NK-92 treated with Interleukin-12 subunit alpha and Interleukin-12 subunit beta, amount 100 ng/mL, for 24 hours (cell line): ENCODE data around the gene SHROOM4.

ENCODE experiments used
- DNase-seq: peaks from one replicate; lab custom pipeline; 2025; lab: John Stamatoyannopoulos, UW

Gene SHROOM4

DNA sequence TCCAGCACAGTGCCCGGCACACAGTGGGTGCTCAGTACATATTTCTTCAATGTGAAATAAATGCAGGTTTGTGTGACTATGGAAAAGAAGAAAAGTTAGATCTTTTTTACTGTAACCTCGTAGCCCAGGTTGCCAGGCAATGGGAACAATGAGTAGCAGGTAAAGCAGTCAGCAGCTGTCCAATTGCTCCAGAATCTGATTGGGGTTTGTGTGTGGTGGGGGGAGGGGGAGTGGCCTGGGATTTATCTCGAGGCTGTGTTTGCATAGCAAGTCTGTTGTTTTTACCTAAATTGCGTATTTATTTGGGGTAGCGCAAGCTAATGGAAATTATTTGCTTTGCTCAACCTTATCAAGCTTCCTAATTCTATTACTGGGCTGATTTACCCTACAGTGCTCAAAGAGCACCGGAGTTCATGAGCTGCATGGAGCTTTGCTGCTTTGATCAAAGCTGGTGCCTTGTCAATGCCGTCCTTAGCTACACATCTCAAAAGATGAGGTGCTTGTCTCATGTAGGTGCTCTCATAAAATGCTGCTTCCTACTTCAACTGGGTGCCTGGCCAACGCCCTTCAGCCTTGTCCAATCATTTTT, 198.3 kb downstream of the SHROOM4 start:
- DNase-seq, result no peak

- no peak for DNase-seq
These were observed 199.5 kb downstream of the SHROOM4 start for GRCh38 chrX:50614460-50614859.

GRCh38 chrX:50613846-50614245, 200.1 kb downstream of the SHROOM4 start:
- DNase-seq, result no peak

GRCh38 chrX:50609796-50610195, 204.2 kb downstream of the SHROOM4 start:
- DNase-seq, result no peak

GRCh38 chrX:50606300-50606950, 207.6 kb downstream of the SHROOM4 start:
- no peak for DNase-seq

DNA sequence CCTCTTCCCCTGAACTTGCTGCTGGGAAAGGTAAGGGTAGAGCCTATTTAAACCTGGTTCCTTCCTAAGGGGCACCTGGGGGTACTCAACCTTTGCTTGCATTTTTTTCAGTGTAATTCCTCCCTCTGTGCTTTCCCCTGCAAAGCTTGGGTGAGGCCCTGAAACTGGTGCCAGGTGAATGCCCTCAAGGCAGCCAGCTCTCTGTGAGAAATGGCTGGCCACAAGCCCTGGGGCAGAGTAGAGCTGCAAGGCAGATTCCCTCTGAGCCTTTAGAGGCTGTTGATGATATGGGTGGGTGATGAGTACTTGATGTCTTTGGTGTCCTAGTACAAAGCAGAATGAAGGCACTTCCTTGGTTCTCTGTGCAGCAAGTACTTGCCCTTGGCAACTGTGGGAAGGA, 217.9 kb downstream of the SHROOM4 start:
- DNase-seq, result no peak

GRCh38 chrX:50594788-50595187, 219.2 kb downstream of the SHROOM4 start:
- no peak for DNase-seq

- DNase-seq, result no peak
These were observed 227.0 kb downstream of the SHROOM4 start for GRCh38 chrX:50586980-50587379.

DNA sequence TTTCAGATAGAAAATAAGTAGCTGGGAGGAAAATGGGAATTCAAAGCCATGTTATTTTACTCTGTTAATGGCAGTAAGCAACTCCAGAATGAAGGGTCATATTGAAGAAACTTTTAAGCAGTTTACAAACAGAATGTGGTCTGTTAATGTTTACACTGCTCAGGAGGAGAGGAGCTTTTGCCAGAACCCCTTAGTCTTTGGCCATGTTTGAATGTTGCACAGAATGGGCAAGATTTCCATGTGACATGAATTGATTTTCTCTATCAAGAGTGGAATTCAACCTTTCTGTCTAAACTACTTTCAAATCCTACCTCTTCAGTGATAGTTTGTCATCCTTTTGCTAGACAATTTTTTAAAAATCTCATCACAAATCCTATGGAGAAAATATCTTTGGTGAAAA, 227.6 kb downstream of the SHROOM4 start:
- no peak for DNase-seq

GRCh38 chrX:50581405-50581804, 232.6 kb downstream of the SHROOM4 start:
- DNase-seq, result no peak

DNA sequence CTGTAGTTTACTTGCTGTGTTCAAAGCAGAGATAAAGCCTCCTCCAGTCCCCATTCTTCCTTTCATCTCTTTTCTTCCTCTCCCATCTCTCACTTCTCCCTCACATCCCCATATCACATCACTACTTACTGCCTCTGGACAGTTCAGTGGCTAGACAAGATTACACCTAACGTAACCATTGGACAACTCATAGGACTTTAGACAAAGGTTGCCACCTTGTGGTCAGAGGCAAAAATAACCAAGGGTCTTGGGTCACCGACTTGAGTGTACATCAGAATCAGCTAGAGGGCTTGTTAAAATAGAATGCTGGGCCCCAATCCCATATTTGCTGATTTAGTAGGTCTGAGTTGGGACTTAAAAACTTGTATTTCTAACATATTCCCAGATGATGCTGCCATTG, 234.0 kb downstream of the SHROOM4 start:
- DNase-seq, result peak; percentile 5

DNA sequence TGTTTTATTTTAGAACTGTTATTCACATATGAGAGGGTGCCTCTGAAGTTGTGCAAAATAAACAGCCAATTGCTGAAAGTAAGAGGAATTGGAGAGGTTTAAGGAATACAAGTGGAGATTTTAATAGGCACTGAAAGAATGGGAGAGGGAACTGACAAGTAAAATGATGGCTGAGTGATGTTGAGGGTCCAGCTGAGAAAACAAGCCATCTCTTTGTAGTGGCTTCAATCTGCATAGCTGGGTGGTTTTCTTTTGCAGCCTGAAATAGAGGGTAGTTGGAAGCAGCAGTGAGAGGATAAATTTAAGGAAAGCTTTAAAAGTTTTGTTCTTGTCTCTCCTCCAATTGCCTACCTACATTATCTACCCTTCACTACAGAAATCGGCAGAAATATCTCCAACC, 236.7 kb downstream of the SHROOM4 start:
- DNase-seq, result no peak

- DNase-seq, result no peak
These were observed 246.4 kb downstream of the SHROOM4 start for GRCh38 chrX:50567636-50568035.

GRCh38 chrX:50565718-50566117, 248.3 kb downstream of the SHROOM4 start:
- no peak for DNase-seq
